NB4 (cell line): ENCODE results near the gene TTC33.

Experiments
- DNase-seq: peaks from one replicate; pipeline ENCODE4 v3.0.0; 2010; ENCODE audit warnings: low read depth
- H3K4me3 ChIP-seq: one replicate; pipeline ENCODE4 v1.5.1; 2011; ENCODE audit warnings: mild to moderate bottlenecking, low read depth, low read length, moderate library complexity
- CTCF ChIP-seq: IDR thresholded peaks from one replicate; pipeline ENCODE4 v1.5.1; 2012; ENCODE audit warnings: low read depth, low read length
- MYC ChIP-seq: IDR thresholded peaks from 2 replicates; pipeline ENCODE4 v1.6.1; 2011; ENCODE audit warnings: low read depth, low read length
- POLR2A ChIP-seq: IDR thresholded peaks from 2 replicates; pipeline ENCODE4 v1.6.1; 2011; ENCODE audit warnings: mild to moderate bottlenecking; ENCODE audit not compliant: insufficient read length; ENCODE audit errors: extremely low read depth
- TF ChIP-seq, protein P1 (sequence below): IDR thresholded peaks from 2 replicates; pipeline ENCODE4 v1.6.1; 2011; ENCODE audit warnings: low read depth, low read length

Gene TTC33

GRCh38 chr5:40770764-40771163, 15.0 kb upstream of the TTC33 start:
- no peak for DNase-seq
- H3K4me3 ChIP-seq = no peak overlapping the region
- TF ChIP-seq, protein P1, sequence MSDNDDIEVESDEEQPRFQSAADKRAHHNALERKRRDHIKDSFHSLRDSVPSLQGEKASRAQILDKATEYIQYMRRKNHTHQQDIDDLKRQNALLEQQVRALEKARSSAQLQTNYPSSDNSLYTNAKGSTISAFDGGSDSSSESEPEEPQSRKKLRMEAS = no peak
- TF ChIP-seq POLR2A = no peak

DNA sequence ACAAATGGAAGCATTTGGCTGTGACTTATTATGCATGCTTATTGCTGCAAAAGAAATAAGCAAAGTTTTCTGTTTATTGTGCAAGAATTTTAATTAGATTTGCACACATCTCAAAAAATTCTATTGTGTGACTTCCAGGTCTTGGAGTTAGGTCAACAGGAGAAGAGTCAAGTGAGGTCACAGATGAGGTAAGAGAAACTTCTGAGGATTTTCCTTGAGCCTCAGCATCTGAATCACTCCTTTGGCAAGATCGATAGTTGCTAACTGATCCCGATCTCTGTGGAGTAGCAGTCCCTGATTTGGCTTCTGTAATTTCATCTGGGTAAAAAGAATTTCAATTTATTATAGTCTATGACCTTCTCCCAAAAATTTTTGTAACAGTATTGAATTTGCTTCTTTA, 6.9 kb upstream of the TTC33 start:
- TF ChIP-seq CTCF (no peak), POLR2A (no peak)
- TF ChIP-seq, protein P1 = no peak
- no peak for DNase-seq
- H3K4me3 ChIP-seq = no peak overlapping the region

GRCh38 chr5:40757400-40757799, 1.6 kb upstream of the TTC33 start:
- no peak overlapping the region for H3K4me3 ChIP-seq
- no peak for TF ChIP-seq CTCF
- TF ChIP-seq POLR2A = no peak
- TF ChIP-seq, protein P1 = no peak
- TF ChIP-seq MYC = no peak
- no peak for DNase-seq

- H3K4me3 ChIP-seq = peak overlapping the region; percentile 87
- TF ChIP-seq POLR2A (no peak), CTCF (peak; percentile 78)
- peak; percentile 88 for DNase-seq
Observed at GRCh38 chr5:40755093-40755406, 711 bp downstream of the TTC33 start.

DNA sequence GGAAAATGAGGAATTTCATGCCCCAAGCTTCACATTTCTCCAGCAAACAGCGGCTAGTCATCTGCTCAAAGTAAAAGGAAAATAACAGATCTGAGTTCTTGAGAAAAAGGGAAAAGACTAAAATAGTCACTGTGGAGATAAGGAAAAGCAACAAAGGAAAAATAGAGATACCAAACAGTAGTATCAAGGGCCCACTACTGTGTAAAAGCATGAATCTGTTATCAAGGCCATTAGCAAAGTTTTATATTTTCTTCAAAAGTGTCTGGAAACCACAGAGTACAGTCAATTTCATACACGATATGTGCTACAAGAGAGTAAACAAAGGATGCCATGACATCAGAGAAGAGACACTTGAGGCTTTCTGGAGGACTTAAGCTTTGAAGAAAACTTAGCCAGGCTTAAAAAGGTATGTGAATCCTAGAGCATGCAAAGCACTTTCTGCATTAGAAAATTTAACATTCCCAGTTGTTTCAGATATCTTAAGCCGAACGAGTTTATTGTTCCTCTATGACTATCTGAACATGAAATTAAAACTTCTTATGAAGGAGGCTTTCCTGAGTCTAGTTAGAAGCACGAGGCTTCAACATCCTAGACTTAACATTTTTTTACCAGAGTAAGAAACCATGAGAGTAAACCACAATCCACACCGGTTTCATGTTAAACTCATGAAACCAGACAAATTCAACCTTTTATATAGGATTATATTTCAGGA, 1.2 kb downstream of the TTC33 start:
- TF ChIP-seq, protein P1 = no peak
- TF ChIP-seq CTCF (no peak), POLR2A (no peak), MYC (no peak)
- DNase-seq = peak; percentile 15
- peak overlapping the region; percentile 87 for H3K4me3 ChIP-seq

GRCh38 chr5:40746703-40747102, 9.1 kb downstream of the TTC33 start:
- no peak for TF ChIP-seq CTCF
- TF ChIP-seq, protein P1 = no peak
- no peak for TF ChIP-seq POLR2A
- TF ChIP-seq MYC = no peak
- no peak for DNase-seq
- H3K4me3 ChIP-seq = no peak overlapping the region
